Measurements from ENCODE around the gene ITPR1. TPM values are rescaled to one million over a fixed set of nuclear protein-coding genes. Genes with fewer than 3 reads are reported as not detected.

The ITPR1 gene
- total RNA-seq, 1 donor from 2014 or later = 45.9 TPM

DNA sequence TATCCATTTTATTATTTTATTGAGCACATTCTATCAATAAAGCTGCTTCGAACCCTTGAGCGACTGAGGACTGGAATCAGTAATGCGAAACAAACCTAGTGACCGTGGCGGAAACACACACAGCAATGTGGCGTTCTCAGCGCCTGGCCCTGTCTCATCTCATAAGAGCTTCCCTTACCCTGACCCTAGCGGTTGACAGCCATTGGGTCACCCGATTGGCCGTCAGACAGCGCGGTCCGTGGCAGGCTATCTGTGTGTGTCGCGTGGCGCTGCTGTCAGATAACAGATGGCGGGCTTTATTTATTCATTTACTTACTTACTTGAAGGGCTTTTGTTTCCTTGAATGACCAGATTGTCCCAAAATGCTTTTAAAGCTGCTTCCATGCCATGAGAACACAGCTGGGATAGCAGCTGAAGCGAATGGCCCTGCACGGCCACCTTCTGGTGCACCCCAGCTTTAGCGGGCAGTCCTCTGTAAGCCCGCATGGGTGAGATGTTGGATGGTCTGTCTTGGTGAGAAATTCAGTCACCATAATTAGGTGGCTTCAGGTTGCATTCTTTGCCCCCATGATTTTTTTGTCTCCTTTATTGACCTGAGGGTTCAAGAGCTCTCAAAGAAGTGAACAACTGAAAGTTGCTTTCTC lies 270.6 kb downstream of the ITPR1 start:
- Mint-ChIP-seq H3K27me3 (no peaks in the 10 kb centered on the region), H3K9me3 (peaks cover 23% of the 10 kb centered on the region), H3K4me1 (ENCODE audit: unreplicated experiment) (peaks cover 10% of the 10 kb centered on the region), H3K4me3 (no peak overlapping the region), H3K36me3 (peaks cover 37% of the 10 kb centered on the region), H3K27ac (no peak overlapping the region)
- DNase-seq (ENCODE audit: extremely low spot score, unreplicated experiment) = no peak
- TF ChIP-seq, protein P1, sequence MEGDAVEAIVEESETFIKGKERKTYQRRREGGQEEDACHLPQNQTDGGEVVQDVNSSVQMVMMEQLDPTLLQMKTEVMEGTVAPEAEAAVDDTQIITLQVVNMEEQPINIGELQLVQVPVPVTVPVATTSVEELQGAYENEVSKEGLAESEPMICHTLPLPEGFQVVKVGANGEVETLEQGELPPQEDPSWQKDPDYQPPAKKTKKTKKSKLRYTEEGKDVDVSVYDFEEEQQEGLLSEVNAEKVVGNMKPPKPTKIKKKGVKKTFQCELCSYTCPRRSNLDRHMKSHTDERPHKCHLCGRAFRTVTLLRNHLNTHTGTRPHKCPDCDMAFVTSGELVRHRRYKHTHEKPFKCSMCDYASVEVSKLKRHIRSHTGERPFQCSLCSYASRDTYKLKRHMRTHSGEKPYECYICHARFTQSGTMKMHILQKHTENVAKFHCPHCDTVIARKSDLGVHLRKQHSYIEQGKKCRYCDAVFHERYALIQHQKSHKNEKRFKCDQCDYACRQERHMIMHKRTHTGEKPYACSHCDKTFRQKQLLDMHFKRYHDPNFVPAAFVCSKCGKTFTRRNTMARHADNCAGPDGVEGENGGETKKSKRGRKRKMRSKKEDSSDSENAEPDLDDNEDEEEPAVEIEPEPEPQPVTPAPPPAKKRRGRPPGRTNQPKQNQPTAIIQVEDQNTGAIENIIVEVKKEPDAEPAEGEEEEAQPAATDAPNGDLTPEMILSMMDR (conservative IDR thresholded peaks at IDR 0.05) = no peak

DNA sequence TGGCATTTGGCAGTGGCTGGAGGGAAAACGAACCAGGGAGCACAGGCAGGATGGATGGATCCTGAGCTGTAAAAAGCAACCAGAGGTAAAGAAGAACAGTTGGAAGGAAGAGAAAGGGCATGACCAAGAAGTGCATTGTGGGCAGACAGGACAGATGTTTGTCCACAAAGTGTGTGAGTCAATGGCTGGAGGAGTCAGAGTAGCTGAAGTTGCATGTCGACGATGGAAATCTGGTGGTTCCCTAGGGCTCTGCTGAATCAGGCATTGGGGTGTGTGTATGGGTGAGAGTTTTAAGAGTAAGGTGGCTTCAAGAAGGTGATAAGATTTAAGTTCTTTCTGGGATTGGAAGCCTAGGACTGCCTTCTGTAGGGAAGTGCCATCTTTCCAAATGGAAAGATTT lies 272.1 kb downstream of the ITPR1 start:
- Mint-ChIP-seq H3K27ac (no peak overlapping the region), H3K36me3 (peaks cover 33% of the 10 kb centered on the region), H3K27me3 (no peaks in the 10 kb centered on the region), H3K9me3 (peaks cover 23% of the 10 kb centered on the region), H3K4me3 (no peak overlapping the region), H3K4me1 (ENCODE audit: unreplicated experiment) (no peaks in the 10 kb centered on the region)
- TF ChIP-seq, protein P1 (conservative IDR thresholded peaks at IDR 0.05) = no peak
- DNase-seq (ENCODE audit: extremely low spot score, unreplicated experiment) = no peak

GRCh38 chr3:4766263-4766662 lies 273.1 kb downstream of the ITPR1 start:
- Mint-ChIP-seq H3K27me3 (no peaks in the 10 kb centered on the region), H3K27ac (no peak overlapping the region), H3K36me3 (peaks cover 29% of the 10 kb centered on the region), H3K4me1 (ENCODE audit: unreplicated experiment) (no peaks in the 10 kb centered on the region), H3K9me3 (peaks cover 22% of the 10 kb centered on the region), H3K4me3 (no peak overlapping the region)
- TF ChIP-seq, protein P1 (conservative IDR thresholded peaks at IDR 0.05) = no peak
- no peak for DNase-seq (ENCODE audit: extremely low spot score, unreplicated experiment)

GRCh38 chr3:4766716-4767499 lies 273.8 kb downstream of the ITPR1 start:
- H3K9me3 Mint-ChIP-seq = peaks cover 17% of the 10 kb centered on the region
- DNase-seq (ENCODE audit: extremely low spot score, unreplicated experiment) = no peak
- H3K27me3 Mint-ChIP-seq = no peaks in the 10 kb centered on the region
- peaks cover 1% of the 10 kb centered on the region for H3K4me1 Mint-ChIP-seq (ENCODE audit: unreplicated experiment)
- TF ChIP-seq, protein P1 (conservative IDR thresholded peaks at IDR 0.05) = no peak
- peaks cover 24% of the 10 kb centered on the region for H3K36me3 Mint-ChIP-seq
- H3K27ac Mint-ChIP-seq = no peak overlapping the region
- no peak overlapping the region for H3K4me3 Mint-ChIP-seq

DNA sequence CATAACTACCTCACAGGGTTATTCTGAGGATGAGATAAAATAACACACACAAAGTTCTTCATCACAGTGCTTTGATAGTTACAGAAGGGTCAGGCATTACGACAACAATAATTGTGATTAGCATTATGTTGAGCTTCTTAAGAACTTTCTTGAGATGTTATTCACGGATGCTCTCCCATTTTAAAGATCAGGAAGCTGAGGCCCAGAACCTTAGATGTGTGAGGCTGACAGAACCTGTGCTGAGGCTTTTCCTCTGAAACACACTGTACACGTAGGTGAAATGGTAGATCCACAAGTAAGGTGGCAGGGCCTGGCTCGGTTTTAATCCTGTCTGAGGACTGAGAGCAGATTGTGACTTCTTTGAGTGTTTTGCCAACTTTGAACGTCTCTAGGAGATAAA lies 274.9 kb downstream of the ITPR1 start:
- H3K4me3 Mint-ChIP-seq = no peak overlapping the region
- TF ChIP-seq, protein P1 (conservative IDR thresholded peaks at IDR 0.05) = no peak
- no peak overlapping the region for H3K27ac Mint-ChIP-seq
- peaks cover 14% of the 10 kb centered on the region for H3K9me3 Mint-ChIP-seq
- no peak for DNase-seq (ENCODE audit: extremely low spot score, unreplicated experiment)
- peaks cover 20% of the 10 kb centered on the region for H3K36me3 Mint-ChIP-seq
- no peaks in the 10 kb centered on the region for H3K27me3 Mint-ChIP-seq
- peaks cover 5% of the 10 kb centered on the region for H3K4me1 Mint-ChIP-seq (ENCODE audit: unreplicated experiment)

Data from type B pancreatic cell (in vitro differentiated cells).